ENCODE results near the gene SGMS2.

Gene SGMS2

GRCh38 chr4:107945809-107946208, 121.1 kb downstream of the SGMS2 start:
- Histone ChIP-seq H3K27me3 (no peaks in the 10 kb centered on the region), H3K36me3 (no peaks in the 10 kb centered on the region), H3K9me3 (no peaks in the 10 kb centered on the region), H3K4me3 (ENCODE audit: low read depth in 1 of 2, low read length in 1 of 2) (no peak overlapping the region), H3K27ac (no peak overlapping the region), H3K4me1 (ENCODE audit: control insufficient read depth in 1 of 2, insufficient read depth in 1 of 2, low read depth in 1 of 2, low read length in 1 of 2) (no peaks in the 10 kb centered on the region)
- TF ChIP-seq CTCF (IDR thresholded peaks at IDR 0.05), result no peak

GRCh38 chr4:107950746-107951540, 126.2 kb downstream of the SGMS2 start:
- Histone ChIP-seq H3K27ac (no peak overlapping the region), H3K4me1 (ENCODE audit: control insufficient read depth in 1 of 2, insufficient read depth in 1 of 2, low read depth in 1 of 2, low read length in 1 of 2) (no peaks in the 10 kb centered on the region), H3K27me3 (no peaks in the 10 kb centered on the region), H3K9me3 (no peaks in the 10 kb centered on the region), H3K4me3 (ENCODE audit: low read depth in 1 of 2, low read length in 1 of 2) (no peak overlapping the region), H3K36me3 (no peaks in the 10 kb centered on the region)
- no peak for TF ChIP-seq CTCF (IDR thresholded peaks at IDR 0.05)

- no peak overlapping the region for H3K4me3 ChIP-seq (ENCODE audit: low read depth in 1 of 2, low read length in 1 of 2)
- H3K4me1 ChIP-seq (ENCODE audit: control insufficient read depth in 1 of 2, insufficient read depth in 1 of 2, low read depth in 1 of 2, low read length in 1 of 2), result no peaks in the 10 kb centered on the region
- H3K9me3 ChIP-seq, result no peaks in the 10 kb centered on the region
- H3K36me3 ChIP-seq, result no peaks in the 10 kb centered on the region
- no peak overlapping the region for H3K27ac ChIP-seq
- no peak for TF ChIP-seq CTCF (IDR thresholded peaks at IDR 0.05)
- H3K27me3 ChIP-seq, result no peaks in the 10 kb centered on the region
Measured at GRCh38 chr4:107951551-107951950, 126.8 kb downstream of the SGMS2 start.

- Histone ChIP-seq H3K4me1 (ENCODE audit: control insufficient read depth in 1 of 2, insufficient read depth in 1 of 2, low read depth in 1 of 2, low read length in 1 of 2) (no peaks in the 10 kb centered on the region), H3K36me3 (no peaks in the 10 kb centered on the region), H3K9me3 (no peaks in the 10 kb centered on the region), H3K4me3 (ENCODE audit: low read depth in 1 of 2, low read length in 1 of 2) (no peak overlapping the region), H3K27me3 (no peaks in the 10 kb centered on the region), H3K27ac (no peak overlapping the region)
- no peak for TF ChIP-seq CTCF (IDR thresholded peaks at IDR 0.05)
Measured at GRCh38 chr4:107956011-107956410, 131.3 kb downstream of the SGMS2 start.
